GM18517 (cell line): ENCODE data around the gene PRDM16.

Source experiments
- ATAC-seq: cut with Tn5 transposase; IDR thresholded peaks from one replicate; pipeline ENCODE4 v1.9.1; 2021; ENCODE audit warnings: mild to moderate bottlenecking, moderate library complexity; ENCODE audit not compliant: unreplicated experiment

The PRDM16 gene

DNA sequence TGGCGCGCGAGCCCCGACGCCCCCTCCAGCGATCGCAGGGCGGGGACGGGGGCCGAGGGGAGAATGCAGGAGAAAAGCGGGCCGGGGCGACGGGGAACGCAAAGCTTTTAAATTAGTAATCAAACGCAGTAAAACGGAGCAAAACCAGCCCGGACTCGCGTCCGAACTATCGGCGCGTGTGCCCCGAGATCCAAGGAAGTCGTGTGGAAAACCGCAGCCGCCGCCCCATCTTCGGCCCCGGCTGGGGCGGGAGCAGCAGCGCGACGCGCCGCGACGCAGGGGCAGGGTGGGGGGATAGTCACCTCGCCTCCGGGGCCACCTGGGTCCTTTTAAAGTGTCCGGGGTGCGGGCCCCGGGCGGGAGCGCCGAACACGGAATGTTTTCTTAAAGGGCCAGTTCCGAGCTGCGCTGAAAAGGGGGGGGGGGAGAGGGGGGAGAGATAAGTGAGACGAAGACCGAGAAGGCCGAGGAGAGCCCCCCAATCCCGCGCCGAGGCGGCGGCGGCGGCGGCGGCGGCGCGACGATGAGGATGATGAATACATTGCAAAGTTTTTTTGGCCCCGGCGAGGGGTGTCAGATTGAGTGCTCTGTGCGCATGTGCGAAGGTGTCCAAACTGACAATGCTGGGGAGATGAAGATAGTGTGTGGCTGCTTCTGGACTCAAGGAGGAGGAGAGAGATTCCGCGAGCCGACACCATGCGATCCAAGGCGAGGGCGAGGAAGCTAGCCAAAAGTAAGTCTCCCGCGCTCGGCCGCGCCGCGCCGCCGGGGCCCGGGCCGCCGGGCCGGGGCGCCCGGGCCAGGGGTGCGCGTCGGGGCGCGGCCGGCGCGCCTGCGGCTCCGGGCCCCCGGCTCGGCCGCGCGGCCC is at the start of gene PRDM16:
TSS of gene PRDM16 (plus strand) at position 640 of the 868 bp plus-strand sequence. CDS start at position 697, 57 bp downstream.
- no peak for ATAC-seq

DNA sequence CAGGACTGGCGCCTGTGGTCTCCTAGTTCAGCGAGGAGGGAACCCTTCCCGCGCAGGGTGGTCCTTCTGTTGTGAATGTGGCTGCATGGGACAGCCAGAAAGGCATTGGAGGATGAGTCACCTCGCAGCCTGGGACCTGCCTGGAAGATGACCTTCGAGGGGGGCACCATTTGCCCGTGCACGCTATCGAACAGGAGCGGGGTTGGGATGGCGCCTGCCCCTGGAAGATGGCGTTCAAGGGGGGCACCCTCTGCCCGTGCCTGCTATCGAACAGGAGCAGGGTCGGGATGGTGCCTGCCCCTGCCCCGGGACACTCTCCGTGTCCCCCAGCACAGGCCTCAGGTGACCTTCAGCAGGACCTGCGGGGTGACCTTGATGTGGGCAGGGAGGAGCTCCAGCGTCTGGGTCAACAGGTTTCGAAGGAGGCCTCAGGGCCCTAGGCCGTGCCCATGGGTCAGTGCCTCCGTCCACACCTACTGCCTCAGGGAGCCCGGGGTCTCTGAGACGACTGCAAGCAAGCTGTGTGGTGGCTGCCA is 49.4 kb upstream of the PRDM16 start:
- no peak for ATAC-seq

- ATAC-seq = no peak
Observed at GRCh38 chr1:3020263-3020909, 48.6 kb upstream of the PRDM16 start.

DNA sequence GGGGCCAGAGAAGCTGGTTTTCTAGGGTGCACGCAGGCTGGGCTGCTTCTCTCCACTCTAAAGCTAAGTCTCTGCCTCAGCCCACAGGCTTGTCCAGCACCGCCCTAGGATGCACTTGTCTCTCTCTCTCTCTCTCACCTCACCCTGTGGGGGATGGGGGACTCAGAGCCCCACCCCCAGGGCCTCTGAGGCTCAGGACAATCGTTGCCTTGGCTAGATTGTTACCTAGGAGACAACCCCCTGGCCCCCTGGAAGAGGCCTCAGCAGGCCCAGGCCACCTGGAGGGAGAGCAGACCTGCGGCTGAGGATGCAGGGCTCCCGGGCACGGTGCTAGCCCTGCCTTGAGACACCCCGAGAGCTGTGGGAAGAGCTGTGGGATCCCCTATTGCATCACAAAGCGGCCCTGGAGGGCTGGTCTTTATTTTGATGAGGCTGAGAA is 47.8 kb upstream of the PRDM16 start, which contains the start of gene ACTRT2:
TSS of gene ACTRT2 (plus strand) at position 235 of the 439 bp plus-strand sequence. CDS start 220 bp downstream, outside the sequence.
- no peak for ATAC-seq

DNA sequence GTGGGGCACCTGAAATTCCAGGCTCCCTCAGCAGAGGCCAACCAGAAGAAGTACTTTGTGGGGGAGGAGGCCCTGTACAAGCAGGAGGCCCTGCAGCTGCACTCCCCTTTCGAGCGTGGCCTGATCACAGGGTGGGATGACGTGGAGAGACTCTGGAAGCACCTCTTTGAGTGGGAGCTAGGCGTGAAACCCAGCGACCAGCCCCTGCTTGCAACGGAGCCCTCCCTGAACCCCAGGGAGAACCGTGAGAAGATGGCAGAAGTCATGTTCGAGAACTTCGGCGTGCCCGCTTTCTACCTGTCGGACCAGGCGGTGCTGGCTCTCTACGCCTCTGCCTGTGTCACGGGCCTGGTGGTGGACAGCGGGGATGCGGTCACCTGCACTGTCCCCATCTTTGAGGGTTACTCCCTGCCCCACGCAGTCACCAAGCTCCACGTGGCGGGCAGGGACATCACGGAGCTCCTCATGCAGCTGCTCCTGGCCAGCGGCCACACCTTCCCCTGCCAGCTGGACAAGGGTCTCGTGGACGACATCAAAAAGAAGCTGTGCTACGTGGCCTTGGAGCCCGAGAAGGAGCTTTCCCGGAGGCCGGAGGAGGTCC is 47.1 kb upstream of the PRDM16 start:
- ATAC-seq = no peak

DNA sequence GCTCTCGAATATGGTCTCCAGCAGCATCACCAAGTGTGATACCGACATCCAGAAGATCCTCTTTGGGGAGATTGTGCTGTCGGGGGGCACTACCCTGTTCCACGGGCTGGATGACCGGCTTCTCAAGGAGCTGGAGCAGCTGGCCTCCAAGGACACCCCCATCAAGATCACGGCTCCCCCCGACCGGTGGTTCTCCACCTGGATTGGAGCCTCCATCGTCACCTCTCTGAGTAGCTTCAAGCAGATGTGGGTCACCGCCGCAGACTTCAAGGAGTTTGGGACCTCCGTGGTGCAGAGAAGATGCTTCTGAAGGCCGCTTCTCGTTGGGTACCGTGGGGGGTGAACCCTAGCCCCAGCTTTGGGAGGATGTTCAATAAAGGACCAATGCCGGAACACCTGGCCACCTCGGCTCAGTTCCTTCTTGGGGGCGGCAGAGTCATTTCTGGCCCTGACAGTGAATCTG is 46.5 kb upstream of the PRDM16 start:
- no peak for ATAC-seq

- ATAC-seq = no peak
Observed at GRCh38 chr1:3022976-3023375, 46.0 kb upstream of the PRDM16 start.

DNA sequence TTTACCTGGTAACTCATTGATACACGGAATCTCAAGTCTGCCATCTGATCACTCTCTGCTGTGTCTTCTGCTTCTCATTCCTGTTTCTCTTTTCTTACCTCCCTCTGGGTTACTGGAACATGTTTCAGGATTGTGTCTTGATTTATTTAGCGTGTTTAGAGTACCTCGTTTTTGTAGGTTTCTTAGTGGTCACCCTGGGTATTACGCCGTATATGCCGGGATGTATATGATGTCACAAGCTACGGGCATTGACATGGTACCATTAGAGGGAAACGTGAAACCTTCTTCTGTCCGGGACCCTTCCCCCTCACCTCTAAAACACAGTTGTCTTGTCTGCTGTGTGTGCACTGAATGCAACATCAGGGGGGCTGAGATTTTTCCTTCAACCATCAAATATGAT is 45.0 kb upstream of the PRDM16 start:
- ATAC-seq = no peak

- no peak for ATAC-seq
Observed at GRCh38 chr1:3024588-3024987, 44.4 kb upstream of the PRDM16 start.

DNA sequence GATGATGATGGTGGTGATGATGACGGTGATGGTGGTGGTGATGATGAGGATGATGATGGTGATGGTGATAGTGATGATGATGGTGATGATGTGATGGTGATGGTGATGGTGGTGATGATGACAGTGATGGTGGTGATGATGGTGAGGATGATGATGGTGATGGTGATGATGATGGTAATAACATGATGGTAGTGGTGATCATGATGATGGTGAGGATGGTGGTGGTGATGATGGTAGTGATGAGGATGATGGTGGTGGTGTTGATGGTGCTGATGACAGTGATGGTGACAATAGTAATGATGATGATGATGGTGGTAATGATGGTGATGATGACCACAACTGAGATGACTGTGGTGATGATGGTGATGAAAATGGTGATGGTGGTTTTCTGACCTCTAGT is 42.9 kb upstream of the PRDM16 start:
- ATAC-seq = no peak

DNA sequence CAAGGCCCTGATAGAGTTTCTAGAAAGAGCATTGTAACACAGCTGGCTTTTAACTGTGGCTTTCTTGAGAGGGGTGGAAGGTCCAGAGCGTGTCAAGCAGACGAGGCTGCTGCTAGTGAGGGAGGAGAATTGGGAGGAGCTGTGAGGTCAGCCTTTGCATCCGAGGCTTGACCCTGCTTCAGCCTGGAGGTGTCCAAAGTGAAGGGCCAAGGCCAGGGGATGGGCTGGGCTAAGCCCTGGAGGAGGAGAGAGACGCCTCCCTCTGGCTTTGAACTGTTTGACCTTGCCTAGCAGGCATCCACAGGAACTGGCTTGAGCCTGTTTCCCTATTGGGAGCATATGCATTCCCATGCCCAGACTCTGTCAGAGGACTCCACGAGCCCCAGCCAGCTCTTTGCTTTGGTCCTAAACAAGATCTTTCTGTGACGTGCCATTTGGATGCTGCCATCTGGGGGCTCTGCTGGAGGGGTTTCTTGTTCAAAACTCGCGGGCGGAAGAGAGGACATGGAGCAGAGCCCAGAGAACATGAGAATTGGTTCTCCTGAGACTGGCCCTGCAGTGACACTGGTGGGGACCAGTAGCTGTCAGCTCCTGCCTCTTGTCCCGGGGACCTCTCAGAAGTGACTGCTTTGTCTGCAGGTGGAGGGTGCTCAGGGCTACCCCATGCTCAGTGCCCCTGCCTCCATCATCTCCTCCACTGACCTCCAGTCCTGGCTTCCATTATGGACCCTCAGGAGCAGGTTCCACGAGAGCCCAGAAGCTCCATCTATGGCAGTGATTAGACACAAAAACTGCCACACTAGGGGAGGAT is 42.2 kb upstream of the PRDM16 start:
- ATAC-seq = no peak

GRCh38 chr1:3027611-3028371 is 41.2 kb upstream of the PRDM16 start:
- no peak for ATAC-seq

GRCh38 chr1:3028531-3029282 is 40.3 kb upstream of the PRDM16 start:
- no peak for ATAC-seq

DNA sequence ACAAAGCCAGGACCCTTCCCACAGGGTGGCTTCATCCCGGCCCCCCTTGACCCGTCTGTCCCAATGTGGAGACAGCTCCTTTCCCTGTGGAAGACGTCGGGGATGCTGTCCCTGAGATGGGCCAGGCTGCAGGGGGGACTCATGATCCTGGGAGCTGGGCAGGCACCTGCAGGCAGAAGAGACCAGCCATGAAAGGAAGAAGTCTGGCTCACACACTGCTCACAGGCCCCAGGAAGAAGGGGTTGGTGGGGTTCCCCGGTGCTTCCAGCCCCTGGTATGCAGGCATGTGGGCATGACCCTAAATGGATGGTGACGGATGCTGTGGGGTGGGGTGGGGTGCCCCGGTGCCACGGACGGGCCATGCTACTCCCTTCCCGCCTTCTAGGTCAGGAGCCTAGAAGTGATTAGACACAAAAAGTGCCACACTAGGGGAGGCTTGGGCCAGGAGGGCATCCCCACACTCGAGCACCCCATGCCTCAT is 39.5 kb upstream of the PRDM16 start:
- no peak for ATAC-seq

DNA sequence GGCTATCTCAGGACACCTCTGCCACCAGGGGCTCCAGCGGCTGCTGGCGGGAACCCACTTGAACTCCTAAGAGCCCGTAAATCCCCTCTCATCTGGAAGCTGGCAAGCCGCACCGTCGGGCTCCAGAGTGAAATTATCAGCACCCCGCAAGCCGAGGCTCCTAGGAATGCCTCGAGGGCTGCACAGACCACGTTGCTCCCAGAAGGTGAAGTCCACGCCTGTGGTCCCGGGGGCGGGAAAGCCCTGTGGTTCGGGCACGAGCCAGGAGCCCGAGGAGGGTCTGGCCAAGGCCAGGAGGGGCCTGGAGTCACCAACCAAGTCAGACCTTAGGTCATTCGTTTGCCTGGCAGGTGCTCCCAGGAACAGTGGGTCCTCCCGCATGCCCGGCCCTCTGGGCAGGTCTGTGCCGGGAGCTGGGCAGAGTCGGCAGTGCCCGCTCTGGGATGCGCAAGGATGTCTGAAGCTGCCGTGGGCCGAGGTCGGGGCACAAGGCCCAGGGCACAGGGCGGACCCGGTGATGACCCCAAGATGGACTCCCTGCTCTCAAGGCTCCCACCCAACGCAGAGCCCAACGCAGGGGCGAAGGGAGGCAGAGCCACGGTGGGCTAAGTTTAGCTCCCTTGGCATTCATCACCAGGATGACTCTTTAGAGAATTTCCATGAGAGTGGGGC is 38.9 kb upstream of the PRDM16 start:
- no peak for ATAC-seq

DNA sequence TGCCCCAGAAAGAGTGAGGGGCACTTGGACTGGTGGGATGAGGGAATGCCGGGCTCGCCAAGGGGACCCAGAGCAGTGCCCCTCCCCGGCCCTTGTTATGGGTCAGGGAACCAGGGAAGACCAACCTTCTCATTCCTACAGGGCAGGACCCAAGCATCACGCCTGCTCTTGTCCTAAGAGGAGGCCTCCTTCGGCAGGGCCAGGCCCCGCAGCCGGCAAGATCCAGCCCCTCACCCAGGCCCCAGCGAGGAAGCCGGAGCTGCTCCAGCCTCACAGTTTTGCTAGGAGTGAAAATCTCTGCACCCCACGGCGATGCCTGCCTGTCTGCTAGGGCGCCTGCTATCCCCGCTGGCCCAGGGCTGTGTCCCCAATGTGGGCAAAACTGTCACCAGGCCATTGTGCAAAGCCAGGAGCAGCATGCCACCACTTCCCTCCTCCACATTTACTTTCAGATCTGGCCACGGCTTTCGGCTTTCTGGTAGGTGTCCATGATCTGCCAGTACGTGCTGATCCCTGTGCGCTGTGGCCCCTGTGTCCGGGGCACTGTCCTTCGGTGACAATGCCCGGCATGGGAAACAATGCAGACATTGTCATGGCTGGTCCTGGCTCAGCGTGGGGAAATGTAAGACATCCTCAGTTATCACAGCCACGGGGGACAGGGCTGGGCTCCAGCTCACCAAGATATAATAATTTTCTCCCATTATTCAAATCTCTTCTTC is 38.2 kb upstream of the PRDM16 start:
- ATAC-seq = no peak

GRCh38 chr1:3031401-3032221 is 37.4 kb upstream of the PRDM16 start:
- no peak for ATAC-seq
